LNCAP (cell line): ENCODE results near the gene OBP2B.

Experiments
- CTCF ChIP-seq: fragments of 450-650 bp; IDR thresholded peaks from 2 replicates; pipeline ENCODE4 v1.5.1; 2017; ENCODE audit warnings: mild to moderate bottlenecking

The OBP2B gene

GRCh38 chr9:133158695-133159094, 50.4 kb downstream of the OBP2B start:
- TF ChIP-seq CTCF, result no peak
